ENCODE data around the gene PHLDA3.

- TF ChIP-seq POLR2A (IDR thresholded peaks at IDR 0.05) (no peak), CTCF (IDR thresholded peaks at IDR 0.05) (no peak), EP300 (IDR thresholded peaks at IDR 0.05) (no peak)
Observed at GRCh38 chr1:201452866-201453265, 16.1 kb downstream of the PHLDA3 start.

Measured in ovary (tissue), 3 donors.